HK-2 (cell line): ENCODE measurements around the gene PTH2R.
"Not testable (repeated sequence)": the region's sequence is repeated elsewhere in the genome, so short reads cannot be mapped to it uniquely, and the experiment has no call there.

Experiments
- DNase-seq: peaks from one replicate; pipeline ENCODE4 v3.0.0-alpha.2; 2018; ENCODE audit not compliant: unreplicated experiment

Gene PTH2R

GRCh38 chr2:208406474-208407451, at the start of gene PTH2R:
PTH2R (plus strand) TSS chr2:208406792; CDS start chr2:208407044, 252 bp downstream.
- DNase-seq = no peak

- no peak for DNase-seq
Observed at GRCh38 chr2:208356846-208357574, 49.6 kb upstream of the PTH2R start.

GRCh38 chr2:208358758-208359631, 47.6 kb upstream of the PTH2R start:
- DNase-seq = no peak

GRCh38 chr2:208359632-208359986, 47.0 kb upstream of the PTH2R start:
- DNase-seq = no peak

GRCh38 chr2:208360259-208361076, 46.1 kb upstream of the PTH2R start:
- DNase-seq = no peak

GRCh38 chr2:208361077-208361441, 45.5 kb upstream of the PTH2R start:
- no peak for DNase-seq

- DNase-seq = no peak
Observed at GRCh38 chr2:208363485-208363884, 43.1 kb upstream of the PTH2R start.

GRCh38 chr2:208366215-208367127, 40.1 kb upstream of the PTH2R start:
- no peak for DNase-seq

- no peak for DNase-seq
Observed at GRCh38 chr2:208369091-208369490, 37.5 kb upstream of the PTH2R start.

GRCh38 chr2:208370881-208371633, 35.5 kb upstream of the PTH2R start:
- DNase-seq = no peak

GRCh38 chr2:208371634-208371935, 35.0 kb upstream of the PTH2R start:
- DNase-seq = no peak

GRCh38 chr2:208373460-208374089, 33.0 kb upstream of the PTH2R start:
- DNase-seq = peak; percentile 23

- no peak for DNase-seq
Observed at GRCh38 chr2:208375491-208376068, 31.0 kb upstream of the PTH2R start.

GRCh38 chr2:208377344-208377860, 29.2 kb upstream of the PTH2R start:
- not testable (repeated sequence) for DNase-seq

- no peak for DNase-seq
Observed at GRCh38 chr2:208379192-208379591, 27.4 kb upstream of the PTH2R start.

- DNase-seq = no peak
Observed at GRCh38 chr2:208384637-208385036, 22.0 kb upstream of the PTH2R start.

- DNase-seq = no peak
Observed at GRCh38 chr2:208386541-208386940, 20.1 kb upstream of the PTH2R start.

GRCh38 chr2:208389940-208390339, 16.7 kb upstream of the PTH2R start:
- DNase-seq = no peak
